Upper lobe of left lung (tissue), 4 donors: ENCODE measurements around the gene LGR4.

ENCODE experiments used
- CTCF ChIP-seq, 6 experiments: fragments of 450-650 bp in 4 of 6; fragments of 200-600 bp in 2 of 6; sonication (generic) in 2 of 6; IDR thresholded peaks; one replicate each; pipeline ENCODE4 v1.5.1; 2016 to 2019; ENCODE audit warnings: antibody characterized with exemption in 6 of 6
- POLR2AphosphoS5 ChIP-seq, 2 donors: sonication (generic); formaldehyde crosslinking; IDR thresholded peaks; one replicate each; pipeline ENCODE4 v1.5.1; 2017; ENCODE audit warnings: antibody characterized with exemption in 2 of 2

- TF ChIP-seq CTCF (IDR thresholded peaks at IDR 0.05) (no peak), POLR2AphosphoS5 (IDR thresholded peaks at IDR 0.05) (no peak)
Measured at GRCh38 chr11:27487706-27488105, 15.1 kb upstream of the LGR4 start.
